B cell (primary cell): ENCODE data around the gene PTPRN2.

Source experiments
- CTCF ChIP-seq: fragments of 200-600 bp; IDR thresholded peaks from one replicate; pipeline ENCODE4 v1.8.0; 2022; ENCODE audit warnings: antibody characterized with exemption, mild to moderate bottlenecking
- EZH2 ChIP-seq: IDR thresholded peaks from 2 replicates; pipeline ENCODE4 v1.6.1; 2012; ENCODE audit warnings: borderline replicate concordance, low read depth, mild to moderate bottlenecking, moderate library complexity, low read length; ENCODE audit not compliant: insufficient read depth, poor library complexity, severe bottlenecking

- no peak for TF ChIP-seq CTCF
- no peak for TF ChIP-seq EZH2
These were observed 887.2 kb downstream of the PTPRN2 start for GRCh38 chr7:157700231-157701005.
